Activated CD4-positive, alpha-beta T cell treated with anti-CD3 and anti-CD28 coated beads, Interleukin-2, amount 10 ng/mL, durations not matched to agents 7 days and 5 days (primary cell): Measurements from ENCODE around the gene ATF1. TPM values are rescaled to one million over a fixed set of nuclear protein-coding genes. Genes with fewer than 3 reads are reported as not detected.
"Not testable (repeated sequence)": the region's sequence is repeated elsewhere in the genome, so short reads cannot be mapped to it uniquely, and the experiment has no call there.

Experiments
- CTCF ChIA-PET: fragments of 350-600 bp; sonication (Branson Sonifier 250); formaldehyde crosslinking; loops from one replicate; lab custom pipeline; 2021; ENCODE audit warnings: antibody characterized with exemption; lab: Charles Lee
- POLR2A ChIA-PET: fragments of 350-600 bp; sonication (Branson Sonifier 250); formaldehyde crosslinking; loops from one replicate; lab custom pipeline; 2021; ENCODE audit warnings: antibody characterized with exemption; lab: Charles Lee
- DNase-seq: peaks from one replicate; pipeline ENCODE4 v3.0.0-alpha.2; 2020
- H3K27ac Mint-ChIP-seq: one replicate; pipeline ENCODE4 v1.8.0; 2021; ENCODE audit warnings: mild to moderate bottlenecking, moderate library complexity, mixed read lengths
- H3K27me3 Mint-ChIP-seq: one replicate; pipeline ENCODE4 v1.8.0; 2021; ENCODE audit warnings: mixed read lengths
- H3K36me3 Mint-ChIP-seq: one replicate; pipeline ENCODE4 v1.8.0; 2021; ENCODE audit warnings: low read depth, mixed read lengths
- H3K4me1 Mint-ChIP-seq: one replicate; pipeline ENCODE4 v1.8.0; 2021; ENCODE audit warnings: mixed read lengths
- H3K4me3 Mint-ChIP-seq: one replicate; pipeline ENCODE4 v1.8.0; 2021; ENCODE audit warnings: mild to moderate bottlenecking, moderate library complexity, mixed read lengths
- H3K9me3 Mint-ChIP-seq: one replicate; pipeline ENCODE4 v1.8.0; 2021; ENCODE audit warnings: mixed read lengths
- total RNA-seq, 2 experiments: library from RNA; stranded (reverse); gene quantifications; one replicate each; pipeline ENCODE4 v1.2.3, GENCODE V29; 2021

ATF1 gene
- total RNA-seq, 2 experiments from 2014 or later = 42.4 to 51.3 TPM

- peaks cover 25% of the 10 kb centered on the region for H3K27me3 Mint-ChIP-seq
- CTCF ChIA-PET, H3K36me3 Mint-ChIP-seq, POLR2A ChIA-PET, H3K4me3 Mint-ChIP-seq, H3K9me3 Mint-ChIP-seq, H3K4me1 Mint-ChIP-seq, H3K27ac Mint-ChIP-seq, DNase-seq: not testable (repeated sequence)
Observed at GRCh38 chr12:50855218-50855617, 91.3 kb downstream of the ATF1 start.

GRCh38 chr12:50855679-50856078 is 91.8 kb downstream of the ATF1 start:
- H3K27me3 Mint-ChIP-seq = peaks cover 25% of the 10 kb centered on the region
- POLR2A ChIA-PET, H3K27ac Mint-ChIP-seq, H3K4me1 Mint-ChIP-seq, CTCF ChIA-PET, DNase-seq, H3K36me3 Mint-ChIP-seq, H3K9me3 Mint-ChIP-seq, H3K4me3 Mint-ChIP-seq: not testable (repeated sequence)

GRCh38 chr12:50859621-50860310 is 95.9 kb downstream of the ATF1 start:
- H3K27me3 Mint-ChIP-seq = peaks cover 5% of the 10 kb centered on the region
- DNase-seq = no peak
- ChIA-PET POLR2A (interaction anchor here (0.6 kb wide), 1 partner anchor 344 kb away, joined by 3 read pairs; no protein-coding TSS in a partner anchor), CTCF (no interaction called here)
- peaks cover 7% of the 10 kb centered on the region for H3K9me3 Mint-ChIP-seq
- no peak overlapping the region for H3K4me3 Mint-ChIP-seq
- peaks cover 3% of the 10 kb centered on the region for H3K36me3 Mint-ChIP-seq
- no peak overlapping the region for H3K27ac Mint-ChIP-seq
- no peaks in the 10 kb centered on the region for H3K4me1 Mint-ChIP-seq

- peaks cover 10% of the 10 kb centered on the region for H3K4me1 Mint-ChIP-seq
- ChIA-PET CTCF (no interaction called here), POLR2A (no interaction called here)
- peaks cover 2% of the 10 kb centered on the region for H3K27me3 Mint-ChIP-seq
- H3K4me3 Mint-ChIP-seq = no peak overlapping the region
- no peak for DNase-seq
- H3K36me3 Mint-ChIP-seq = peaks cover 18% of the 10 kb centered on the region
- H3K9me3 Mint-ChIP-seq = peaks cover 20% of the 10 kb centered on the region
- H3K27ac Mint-ChIP-seq = no peak overlapping the region
Observed at GRCh38 chr12:50862316-50862715, 98.4 kb downstream of the ATF1 start.

GRCh38 chr12:50865266-50865665 is 101.4 kb downstream of the ATF1 start:
- POLR2A ChIA-PET = no interaction called here
- no peak for DNase-seq
- peaks cover 32% of the 10 kb centered on the region for H3K4me1 Mint-ChIP-seq
- peaks cover 2% of the 10 kb centered on the region for H3K27me3 Mint-ChIP-seq
- H3K4me3 Mint-ChIP-seq = no peak overlapping the region
- peaks cover 32% of the 10 kb centered on the region for H3K9me3 Mint-ChIP-seq
- H3K36me3 Mint-ChIP-seq = peaks cover 32% of the 10 kb centered on the region
- CTCF ChIA-PET = interaction anchor here (0.9 kb wide), 1 partner anchor 17 kb away, joined by 3 read pairs; no protein-coding TSS in a partner anchor
- H3K27ac Mint-ChIP-seq = no peak overlapping the region

- DNase-seq, POLR2A ChIA-PET, H3K4me3 Mint-ChIP-seq, H3K27me3 Mint-ChIP-seq: not testable (repeated sequence)
- peak overlapping the region; percentile 62 for H3K27ac Mint-ChIP-seq
- H3K4me1 Mint-ChIP-seq = peaks cover 32% of the 10 kb centered on the region
- CTCF ChIA-PET = interaction anchor here (1.2 kb wide), 1 partner anchor 185 kb away, joined by 3 read pairs; no protein-coding TSS in a partner anchor
- H3K9me3 Mint-ChIP-seq = peaks cover 35% of the 10 kb centered on the region
- peaks cover 32% of the 10 kb centered on the region for H3K36me3 Mint-ChIP-seq
Observed at GRCh38 chr12:50868881-50869280, 105.0 kb downstream of the ATF1 start.

Other genes with a start within 250 kb of the ATF1 start
- gene TMPRSS12, start 78.8 kb downstream of the ATF1 start, total RNA-seq = not detected
- not detected for gene HIGD1C, start 188.4 kb downstream of the ATF1 start, total RNA-seq